Hematopoietic multipotent progenitor cell (in vitro differentiated cells): ENCODE data around the gene OOSP4A. TPM values are rescaled to one million over a fixed set of nuclear protein-coding genes. Genes with fewer than 3 reads are reported as not detected.
A peak's percentile ranks its signal among the peaks of the same experiment; 100 is the strongest.

Source experiments
- DNase-seq, 3 donors: peaks; one replicate each; pipeline ENCODE4 v3.0.0-alpha.2; 2011 to 2015; ENCODE audit warnings: low read depth in 2 of 3, low spot score in 2 of 3
- total RNA-seq: library from RNA; depleted of rRNA; stranded (reverse); fragments of >200 nt; gene quantifications from one replicate; pipeline ENCODE4 v1.2.3, GENCODE V29; 2012

OOSP4A gene
- not detected for total RNA-seq

DNA sequence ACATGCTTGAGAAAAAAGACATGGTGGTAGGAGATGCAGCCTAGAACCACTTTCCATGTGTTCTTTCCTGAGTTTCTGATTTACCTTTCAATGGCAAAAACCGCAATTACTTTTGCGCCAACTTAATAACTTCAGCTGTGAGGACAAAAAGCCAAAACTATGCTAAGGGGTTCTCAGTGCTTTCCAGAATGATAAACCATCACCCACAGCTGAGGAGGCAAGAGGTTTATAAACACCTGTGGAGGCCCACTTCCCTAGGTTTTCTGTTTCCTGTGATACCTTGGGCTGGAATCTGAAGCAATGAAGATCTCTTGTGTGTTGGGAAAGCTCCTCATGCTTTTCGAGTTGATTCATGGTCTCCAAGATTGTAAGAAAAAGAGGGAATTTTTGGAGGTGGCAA, at the start of gene OOSP4A:
Gene OOSP4A (plus strand): TSS at position 301 of the 400 bp plus-strand sequence. CDS start 0 bp downstream, at position 301.
- no peak for DNase-seq

DNA sequence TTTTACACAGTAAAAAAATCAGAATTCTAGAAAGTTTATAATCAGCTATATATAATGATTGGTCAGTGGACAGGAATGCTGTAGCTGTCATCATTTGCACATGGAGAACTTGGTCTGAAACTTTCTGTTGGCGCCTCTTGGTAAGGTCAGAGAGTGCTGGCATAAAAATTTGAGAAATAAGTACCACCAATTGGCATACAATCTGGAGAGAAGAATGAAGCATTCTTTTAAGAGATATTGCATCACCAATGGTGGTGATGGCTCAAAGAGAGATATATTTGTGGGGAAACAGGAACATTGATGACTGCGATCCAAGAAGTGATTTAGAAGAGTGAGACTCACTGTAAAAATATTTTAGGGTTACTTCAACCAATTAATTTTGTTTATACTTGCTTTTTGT, 45.4 kb upstream of the OOSP4A start:
- DNase-seq: no peak

DNA sequence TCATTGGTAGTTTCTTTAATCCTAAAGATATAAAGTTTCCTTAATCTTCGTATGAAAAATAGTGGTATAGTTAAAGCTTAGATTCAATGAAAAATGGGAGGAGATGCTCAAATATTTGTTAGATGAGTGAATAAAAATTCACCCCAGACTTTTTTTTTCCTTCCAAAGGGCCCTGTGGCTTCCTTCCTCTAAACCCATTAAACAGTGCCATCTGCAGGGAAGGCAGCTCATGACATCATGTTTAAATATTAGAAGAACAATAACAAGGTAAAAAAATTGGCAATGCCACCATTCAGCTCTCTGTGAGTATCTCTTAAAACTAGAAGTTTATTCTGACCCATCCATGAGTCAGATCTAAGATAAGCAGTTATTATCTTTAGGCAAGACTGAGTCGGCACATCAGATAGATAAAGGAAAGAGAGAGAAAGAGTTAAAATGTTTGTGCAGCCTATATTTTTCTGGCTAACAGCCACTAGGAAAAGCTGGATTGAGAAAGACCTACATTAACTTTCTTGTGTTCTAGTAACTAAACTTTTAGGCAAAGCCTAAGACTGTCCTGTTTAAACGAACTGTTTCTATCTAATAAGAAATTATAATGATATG, 44.7 kb upstream of the OOSP4A start:
- peak in 2 of 3 donors; percentile 26 to 67 for DNase-seq

DNA sequence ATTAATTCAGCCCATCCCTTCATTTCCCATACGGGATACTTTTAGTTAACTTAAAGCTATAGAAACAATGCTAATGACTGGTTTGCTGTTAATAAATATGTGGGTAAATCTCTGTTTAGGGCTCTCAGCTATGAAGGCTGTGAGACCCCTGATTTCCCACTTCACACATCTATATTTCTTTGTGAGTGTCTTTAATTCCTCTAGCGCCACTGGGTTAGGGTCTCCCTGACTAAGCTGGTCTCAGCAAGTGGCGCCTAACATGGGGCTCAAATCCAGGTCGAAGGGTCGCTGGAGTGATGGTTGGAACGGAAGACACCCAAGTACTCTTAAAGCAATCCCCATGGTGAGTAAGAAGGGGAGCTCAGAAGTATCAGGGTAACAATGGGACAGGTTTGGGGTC, 40.0 kb upstream of the OOSP4A start:
- peak in 2 of 3 donors; percentile 21 to 27 for DNase-seq

DNA sequence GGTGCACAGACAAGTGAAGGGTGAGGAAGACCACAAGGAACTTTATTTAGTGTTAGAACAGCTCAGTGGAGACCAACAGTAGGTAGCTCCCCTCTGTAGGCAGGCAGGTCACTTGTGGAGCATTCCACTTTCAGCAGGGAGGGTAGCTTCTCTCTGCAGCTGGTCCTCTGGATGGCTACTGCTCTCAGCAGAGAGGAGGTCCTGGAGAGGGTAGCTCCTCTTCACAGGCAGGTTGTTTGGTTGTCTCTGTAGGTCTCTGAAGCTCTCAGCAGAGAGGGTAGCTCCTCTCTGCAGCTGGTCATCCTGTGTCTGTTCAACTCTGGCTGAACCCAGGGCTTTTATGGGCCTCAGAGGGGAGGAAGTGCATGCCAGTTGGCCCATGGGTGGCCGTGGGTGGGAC, 32.1 kb upstream of the OOSP4A start:
- DNase-seq: no peak

DNA sequence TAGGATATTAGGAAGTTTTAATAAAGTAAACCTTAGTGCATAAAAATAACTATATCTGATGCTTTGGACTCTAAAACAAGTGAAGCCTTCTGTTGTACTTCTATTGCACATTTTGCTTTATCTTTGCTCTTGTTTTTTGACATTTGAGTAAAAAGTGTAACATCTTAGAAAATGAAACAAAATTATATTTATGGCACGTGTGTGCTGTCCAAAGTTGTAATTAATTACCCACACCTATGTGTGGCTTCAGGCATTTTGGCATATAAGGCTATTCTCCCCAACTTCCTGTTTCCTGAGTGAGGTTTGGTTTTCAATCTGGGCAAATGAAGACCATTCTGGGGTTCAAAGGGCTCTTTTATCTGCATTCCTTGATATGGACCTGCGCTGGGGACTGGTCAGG, 25.7 kb upstream of the OOSP4A start, which contains the start of gene OOSP1:
Gene OOSP1 (plus strand): TSS at position 301 of the 400 bp plus-strand sequence. CDS start 23 bp downstream, at position 324.
- no peak for DNase-seq

DNA sequence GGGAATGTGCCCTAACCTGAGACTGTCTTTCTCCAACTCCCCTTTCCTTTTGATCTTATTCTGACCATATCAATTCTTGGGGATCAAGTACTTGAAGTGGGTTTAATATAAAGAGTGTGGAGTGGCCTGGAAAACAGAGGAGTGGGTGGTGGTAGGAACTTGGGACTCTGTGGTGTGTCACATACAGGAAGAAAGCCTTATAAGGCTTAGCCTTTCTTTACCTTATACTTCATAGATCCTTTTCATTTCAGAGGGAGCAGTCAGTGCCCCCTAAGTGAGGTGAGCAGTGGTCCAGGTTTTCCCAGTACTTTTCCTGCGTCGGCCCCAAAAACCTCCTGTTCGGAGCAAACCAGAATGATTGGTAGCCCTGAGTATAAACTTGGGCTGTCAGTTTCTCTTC, 25.1 kb upstream of the OOSP4A start:
- DNase-seq: no peak

DNA sequence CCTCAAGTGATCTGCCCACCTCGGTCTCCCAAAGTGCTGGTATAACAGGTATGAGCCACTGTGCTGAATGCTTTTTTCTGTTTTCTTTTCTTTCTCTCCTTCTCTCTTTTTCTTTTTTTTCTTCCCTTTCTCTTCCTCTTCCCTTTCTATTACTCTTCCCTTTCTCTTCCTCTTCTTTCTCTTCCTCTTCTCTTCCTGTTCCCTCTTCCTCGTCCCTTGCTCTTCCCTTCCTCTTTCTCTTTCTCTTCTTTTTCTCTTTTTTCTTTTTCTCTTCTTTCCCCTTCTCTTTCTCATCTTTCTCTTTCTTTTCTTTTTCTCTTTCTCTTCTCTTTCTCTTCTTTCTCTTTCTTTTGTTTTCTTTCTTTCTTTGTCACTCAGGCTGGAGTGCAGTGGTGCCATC, 24.4 kb upstream of the OOSP4A start:
- DNase-seq: no peak

DNA sequence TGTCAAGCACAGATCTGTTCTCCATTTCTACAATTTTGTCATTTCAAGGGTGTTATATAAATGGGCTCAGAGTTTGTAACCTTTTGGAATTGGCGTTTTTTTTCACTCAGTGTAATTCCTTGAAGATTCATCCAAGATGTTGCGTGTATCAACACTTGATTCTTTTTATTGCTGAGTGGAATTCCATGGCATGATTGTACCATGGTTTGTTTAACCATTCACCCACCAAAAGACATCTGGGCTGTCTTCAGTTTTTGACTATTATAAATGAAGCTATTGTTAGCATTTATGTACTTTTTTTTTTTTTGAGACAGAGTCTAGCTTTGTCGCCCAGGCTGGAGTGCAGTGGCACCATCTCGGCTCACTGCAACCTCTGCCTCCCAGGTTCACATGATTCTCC, 22.7 kb upstream of the OOSP4A start:
- no peak for DNase-seq

DNA sequence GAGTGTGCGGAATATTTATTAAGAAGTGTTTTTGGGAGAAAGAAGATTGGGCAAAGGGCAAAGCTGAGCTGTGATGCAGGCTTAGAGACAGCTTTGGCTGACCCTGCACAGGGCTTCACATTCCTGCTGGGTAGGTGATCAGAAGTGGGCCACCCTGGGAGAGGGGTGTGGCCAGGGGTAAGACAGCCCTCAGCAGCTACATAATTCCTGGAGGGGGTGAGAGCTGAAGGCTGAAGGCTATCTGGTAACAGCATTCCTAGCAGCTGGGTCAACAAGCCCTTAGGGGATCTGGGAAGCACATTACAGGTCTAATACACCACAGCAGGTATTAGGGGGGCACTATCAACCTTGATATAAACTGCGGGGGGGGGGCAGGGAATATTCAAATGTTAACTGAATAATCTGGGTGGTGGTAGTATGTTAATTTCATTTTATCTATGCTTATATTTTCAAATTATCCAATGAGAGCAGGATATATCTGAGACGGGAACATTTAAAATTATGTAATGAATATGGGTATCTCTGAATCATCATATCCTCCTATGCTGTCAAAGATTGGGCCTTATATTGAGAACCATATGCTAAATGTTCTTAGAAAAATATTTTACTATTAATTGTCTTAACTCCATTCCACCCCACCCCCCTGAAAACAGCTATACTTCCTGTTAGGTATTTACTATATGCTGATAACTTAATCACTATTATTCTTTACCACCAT, 19.7 kb upstream of the OOSP4A start:
- DNase-seq: no peak

DNA sequence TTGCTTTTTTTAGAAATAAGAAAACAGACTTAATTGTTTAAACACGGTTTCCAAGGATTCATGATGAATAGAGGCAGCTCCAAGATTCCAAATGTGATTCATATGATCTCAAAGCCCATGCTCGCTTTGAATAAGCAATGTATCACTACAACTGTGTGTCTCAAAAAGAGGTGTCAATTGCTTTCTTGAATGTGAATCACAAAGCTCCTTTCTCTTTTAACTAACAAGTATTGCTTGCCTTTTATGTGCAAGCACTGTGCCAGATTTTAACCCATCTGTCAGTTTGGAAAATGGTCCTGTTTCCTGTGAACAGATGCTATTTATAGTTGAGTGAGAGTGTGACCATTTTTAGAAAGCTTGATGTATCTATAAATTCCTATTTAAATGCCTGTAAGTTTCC, 19.1 kb upstream of the OOSP4A start:
- no peak for DNase-seq

DNA sequence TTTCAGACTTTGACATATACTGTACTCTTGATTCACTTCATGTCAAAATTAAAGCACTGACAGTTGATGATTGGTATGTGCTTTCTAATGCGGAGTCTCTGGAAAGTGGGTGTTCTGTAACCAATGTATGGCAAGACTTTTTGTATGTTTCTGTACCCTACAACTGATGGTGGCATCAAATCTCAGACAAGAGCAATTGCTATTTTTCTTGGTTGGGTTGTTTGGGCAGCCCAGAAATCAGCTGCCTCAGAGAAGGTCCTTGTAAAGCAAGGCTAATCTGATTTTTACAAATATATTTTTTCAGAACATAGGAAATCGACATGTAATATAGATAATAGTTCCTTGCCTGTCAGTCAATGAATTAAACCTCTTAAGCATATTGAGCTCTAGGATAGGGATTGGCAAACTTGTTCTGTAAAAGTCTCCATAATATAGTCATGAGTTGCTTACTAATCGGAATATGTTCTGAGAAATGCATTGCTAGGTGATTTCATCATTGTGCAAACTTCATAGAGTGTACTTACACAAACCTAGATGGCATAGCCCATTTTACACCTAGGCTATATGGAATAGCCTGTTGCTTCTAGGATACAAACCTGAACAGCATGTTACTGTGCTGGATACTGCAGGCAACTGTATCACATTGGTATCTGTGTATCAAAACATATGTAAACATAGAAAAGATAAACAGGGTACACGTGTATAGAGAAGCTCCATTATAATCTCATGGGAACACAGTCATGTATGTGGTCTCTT, 10.2 kb upstream of the OOSP4A start:
- DNase-seq: no peak

DNA sequence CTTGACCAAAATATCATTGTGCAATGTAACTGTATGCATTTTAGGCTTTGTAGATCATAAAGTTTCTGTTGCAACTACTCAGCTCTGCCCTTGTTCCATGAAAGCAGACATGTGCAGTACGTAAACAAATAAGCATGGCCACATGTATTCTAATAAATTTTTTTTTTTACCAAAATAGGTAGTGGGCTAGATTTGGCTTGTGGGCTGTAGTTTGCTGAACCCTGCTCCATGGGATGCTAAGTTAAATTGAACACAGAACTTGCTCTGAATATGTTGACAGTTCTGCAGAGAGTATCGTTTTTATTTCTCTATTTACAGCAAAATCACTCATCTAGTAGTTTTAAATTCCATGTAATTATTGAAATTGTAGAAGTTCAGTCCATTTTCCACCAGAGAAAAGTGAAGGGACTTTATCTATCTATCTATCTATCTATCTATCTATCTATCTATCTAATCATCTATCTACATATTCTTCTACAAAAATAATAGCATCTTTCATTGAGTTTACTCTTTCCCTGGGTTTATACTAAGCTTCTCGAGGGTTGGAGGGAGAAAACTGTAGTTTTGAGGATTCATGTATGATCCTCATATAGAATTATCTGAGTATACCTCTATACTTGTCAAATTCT, 9.5 kb upstream of the OOSP4A start:
- no peak for DNase-seq

DNA sequence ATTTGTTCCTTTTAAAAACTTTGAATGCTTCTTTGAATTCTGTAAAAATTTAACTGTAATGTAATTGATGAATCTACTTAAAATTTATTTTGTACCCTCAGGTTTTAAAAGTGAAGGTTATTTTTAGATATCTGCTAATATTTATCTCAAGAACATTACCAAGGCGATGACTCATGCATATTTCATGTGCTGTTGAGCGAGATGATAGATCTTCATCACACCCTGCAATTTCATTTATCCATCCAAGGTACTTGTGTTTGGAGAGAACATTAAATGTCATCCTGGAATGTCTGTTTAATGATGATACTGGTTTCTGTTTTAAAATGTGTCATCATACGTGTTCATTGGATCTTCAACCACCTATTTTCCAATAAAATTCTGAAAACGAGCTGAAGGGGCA, 6.7 kb upstream of the OOSP4A start:
- no peak for DNase-seq

DNA sequence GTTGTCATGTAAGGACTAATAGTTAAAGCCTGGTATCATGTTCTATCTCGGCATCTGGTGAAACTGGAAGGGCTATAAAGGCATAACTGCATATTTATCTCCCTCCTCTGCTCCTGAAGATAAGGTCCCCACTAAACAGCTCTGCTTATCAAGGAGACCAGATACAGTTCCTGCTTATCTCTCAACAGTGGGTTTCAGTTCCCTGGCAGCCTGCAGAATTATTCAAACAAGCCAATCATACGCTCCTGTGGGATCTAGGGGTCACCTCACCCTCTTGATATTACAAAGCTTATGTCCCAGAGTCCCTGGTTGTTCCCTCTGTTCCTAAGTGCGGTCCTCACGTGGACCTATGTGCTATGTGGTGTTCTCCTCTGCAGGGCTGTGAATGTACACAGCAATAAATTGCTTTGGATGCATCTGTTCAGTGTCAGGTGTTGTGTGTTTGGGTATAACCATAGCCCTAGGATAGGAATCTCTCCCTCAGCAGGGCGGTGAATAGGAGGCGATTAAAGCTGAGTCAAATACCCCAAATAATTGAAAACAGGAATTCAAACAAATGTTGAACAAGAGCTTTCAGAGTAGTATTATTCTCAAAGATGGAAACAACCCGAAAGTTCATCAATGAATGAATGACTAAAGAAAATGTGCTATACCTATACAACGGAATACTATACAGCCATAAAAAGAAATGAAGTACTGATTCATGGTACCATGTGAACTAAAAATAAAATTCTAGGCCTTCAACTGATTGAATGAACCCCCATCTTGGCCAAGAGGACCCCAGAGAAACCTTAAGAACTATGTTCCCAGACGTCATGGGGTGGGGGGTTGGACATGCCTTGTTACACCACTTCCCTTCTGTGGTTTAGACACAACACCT, 3.1 kb upstream of the OOSP4A start:
- peak in 2 of 3 donors; percentile 56 to 91 for DNase-seq

DNA sequence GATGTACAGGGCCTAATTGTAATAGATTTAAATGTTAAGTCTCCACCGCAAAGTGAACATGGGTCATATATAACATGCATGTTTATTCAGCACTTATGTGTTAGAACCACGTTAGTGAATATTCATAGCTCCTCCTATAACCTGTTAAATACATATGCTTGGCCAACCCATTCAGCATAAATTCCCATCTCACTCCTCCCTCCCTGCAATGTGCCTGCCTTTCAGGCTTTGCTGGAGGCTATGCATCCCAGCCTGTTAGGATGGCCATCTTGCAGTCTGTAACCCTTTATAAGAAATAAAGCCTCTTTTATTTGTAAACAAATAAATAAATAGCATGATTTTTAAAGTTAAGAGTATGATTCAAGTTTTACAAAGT, 1.7 kb upstream of the OOSP4A start:
- no peak for DNase-seq

DNA sequence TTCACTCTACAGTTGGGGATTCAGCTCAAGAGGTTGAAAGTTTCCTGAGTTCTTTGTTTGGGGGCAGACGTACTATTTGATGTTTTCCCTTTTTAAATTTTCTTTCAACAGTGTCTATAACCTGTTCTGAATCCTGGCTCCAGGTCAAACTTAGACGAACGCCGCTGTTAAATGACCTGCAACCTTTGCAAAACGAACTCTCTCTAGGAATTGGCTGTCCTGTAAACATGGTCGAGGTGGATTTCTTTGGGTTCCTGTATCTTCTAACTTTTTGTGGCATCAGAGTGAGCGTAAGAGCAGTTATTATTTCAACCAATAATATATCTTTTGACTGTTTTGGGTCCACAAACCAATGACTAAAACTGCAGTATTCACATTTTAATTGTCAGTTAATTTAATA, 1.6 kb downstream of the OOSP4A start:
- no peak for DNase-seq

DNA sequence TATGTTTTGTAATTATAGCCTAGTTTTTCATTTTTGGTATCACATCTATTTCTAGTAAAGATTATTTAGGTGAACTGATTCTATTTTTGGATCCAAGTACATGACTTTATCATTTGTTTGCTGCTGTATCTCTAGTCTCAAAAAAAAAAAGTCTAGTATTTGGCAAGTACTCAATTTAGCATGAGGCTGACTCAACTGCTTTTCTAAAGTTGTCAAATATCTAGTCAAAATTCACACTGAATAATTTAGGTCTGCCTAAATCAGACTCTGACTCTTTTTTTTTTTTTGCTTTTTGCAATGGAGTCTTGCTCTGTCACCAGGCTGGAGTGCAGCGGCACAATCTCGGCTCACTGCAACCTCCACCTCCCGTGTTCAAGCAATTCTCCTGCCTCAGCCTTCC, 2.4 kb downstream of the OOSP4A start:
- no peak for DNase-seq

DNA sequence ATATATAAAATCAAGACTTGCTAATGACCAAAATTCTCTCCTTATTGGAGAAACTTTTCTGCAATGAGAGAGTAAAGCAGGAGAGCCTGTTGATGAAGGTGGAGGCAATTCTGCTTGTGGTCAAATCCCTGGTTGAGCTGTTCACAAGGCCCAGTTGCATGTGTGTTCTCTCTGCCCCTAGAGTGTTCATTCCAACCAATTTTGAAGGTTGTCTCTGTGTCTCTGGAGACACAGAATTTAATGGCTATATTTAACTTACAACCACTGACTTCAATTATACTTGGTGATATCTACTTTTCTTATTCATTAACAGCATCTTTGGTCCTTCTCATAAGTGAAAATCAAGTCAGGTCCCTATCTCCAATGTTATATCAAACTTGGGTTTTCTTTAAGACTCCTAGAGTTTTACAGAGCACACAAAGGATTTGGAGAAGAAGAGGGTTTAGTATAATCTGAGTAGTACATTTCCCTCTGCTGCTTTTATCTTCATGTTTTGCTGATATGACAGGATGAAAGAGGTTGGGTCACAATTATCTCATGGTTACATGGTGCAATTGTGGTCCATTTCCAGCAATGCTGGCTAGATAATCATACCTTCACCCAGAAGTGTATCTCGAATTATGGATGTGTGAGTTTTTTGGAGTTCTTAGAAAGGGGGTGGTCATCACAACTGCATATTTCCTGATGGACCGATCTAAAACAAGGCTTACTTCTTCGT, 4.0 kb downstream of the OOSP4A start:
- no peak for DNase-seq

DNA sequence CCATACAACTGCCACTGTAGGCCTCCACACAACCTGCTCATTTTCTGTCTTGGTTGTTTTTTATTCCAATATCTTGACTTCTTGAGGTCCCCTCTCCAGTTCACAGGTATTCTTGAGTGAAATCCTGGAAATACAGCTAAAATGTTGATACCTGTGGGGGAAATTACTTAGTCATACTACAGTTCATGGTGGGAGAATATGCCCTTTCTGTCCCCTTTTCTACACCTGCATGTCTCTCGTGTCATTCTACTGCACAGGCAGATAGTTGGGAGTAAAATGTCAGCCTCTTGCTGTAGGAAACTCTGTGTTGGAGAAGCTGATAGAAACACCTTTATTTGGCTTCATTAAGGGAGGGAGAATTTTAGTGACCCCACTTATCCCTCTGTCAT, 4.6 kb downstream of the OOSP4A start:
- no peak for DNase-seq
